Kidney (tissue), 14 donors: ENCODE data around the gene SCLY. TPM values are rescaled to one million over a fixed set of nuclear protein-coding genes. Genes with fewer than 3 reads are reported as not detected.

Source experiments
- DNase-seq, 5 donors: peaks; one replicate each; pipeline ENCODE4 v3.0.0-alpha.2; 2013 to 2020
- FAIRE-seq: peaks from 2 replicates; lab custom pipeline; 2012; peaks lifted over from hg19 to GRCh38; lab: Jason Lieb, UNC
- H3K27ac ChIP-seq, 2 donors: one replicate each; pipeline ENCODE4 v1.7.0; 2013; ENCODE audit warnings: low read depth in 2 of 2, low read length in 2 of 2, inconsistent platforms in 1 of 2
- H3K27me3 ChIP-seq: one replicate; pipeline ENCODE4 v1.7.1; 2013; ENCODE audit warnings: low read length, inconsistent platforms; ENCODE audit not compliant: control insufficient read depth, insufficient read depth
- H3K36me3 ChIP-seq, 3 donors: one replicate each; pipeline versions ENCODE4 v1.7.0 to v1.7.1; 2013; ENCODE audit warnings: low read length in 3 of 3, control low read depth in 1 of 3, inconsistent platforms in 1 of 3; ENCODE audit not compliant: insufficient read depth in 3 of 3, control insufficient read depth in 2 of 3
- H3K4me1 ChIP-seq, 3 donors: one replicate each; pipeline versions ENCODE4 v1.7.0 to v1.7.1; 2013; ENCODE audit warnings: low read length in 3 of 3, inconsistent platforms in 1 of 3, low read depth in 1 of 3; ENCODE audit not compliant: control insufficient read depth in 2 of 3, insufficient read depth in 2 of 3
- H3K4me3 ChIP-seq, 3 donors: one replicate each; pipeline versions ENCODE4 v1.7.0 to v1.8.1; 2013; ENCODE audit warnings: low read length in 3 of 3, control low read depth in 1 of 3, inconsistent platforms in 1 of 3
- H3K9ac ChIP-seq, 3 donors: one replicate each; pipeline versions ENCODE4 v1.7.0 to v1.7.1; 2013; ENCODE audit warnings: low read length in 3 of 3, control low read depth in 1 of 3, inconsistent platforms in 1 of 3
- H3K9me3 ChIP-seq, 3 donors: one replicate each; pipeline versions ENCODE4 v1.7.0 to v1.7.1; 2013; ENCODE audit warnings: low read length in 3 of 3, control low read depth in 1 of 3, inconsistent platforms in 1 of 3; ENCODE audit not compliant: control insufficient read depth in 2 of 3, insufficient read depth in 1 of 3
- CTCF ChIP-seq: IDR thresholded peaks from 3 replicates; pipeline ENCODE4 v1.5.1; 2012; ENCODE audit warnings: mild to moderate bottlenecking, moderate library complexity, borderline replicate concordance; ENCODE audit not compliant: insufficient read depth; ENCODE audit errors: extremely low read depth
- intact Hi-C: fragments of 100-400 bp; cut with DNase I; formaldehyde crosslinking; loops from one replicate; pipeline ENCODE4 v1.11.1; 2022
- polyA plus RNA-seq: library from polyadenylated mRNA; stranded (reverse); fragments of 350-450 nt; fragmentation: Illumina TruSeq; extraction: RNeasy Lipid Tissue Mini Kit (QIAGEN cat#74804); gene quantifications from one replicate; pipeline ENCODE4 v1.2.3, GENCODE V29; 2014; ENCODE audit warnings: low read depth, low replicate concordance; ENCODE audit not compliant: insufficient read depth
- total RNA-seq: library from RNA; stranded (reverse); fragmentation: NEBNext Ultra II Directional; extraction: Animal tissue kit (Norgen Biotek cat#: 25700); gene quantifications from one replicate; pipeline ENCODE4 v1.2.1, GENCODE V29; 2021
- donor health status: control.
- donor health status: control.
- donor health status: control.
- donor health status: control.
- donor health status: control.
- donor health status: DM: yes; HTN: yes; CAD: no.
- donor health status: Normal renal cell carcinoma (clear cell type).

SCLY gene
- total and polyA plus RNA-seq, 2 donors from 2014 or later, result 18.3 to 21.9 TPM

- Histone ChIP-seq H3K27me3 (no peaks in the 10 kb centered on the region), H3K36me3 (peaks cover 0 to 31% (median 30%) of the 10 kb centered on the region in 3 donors), H3K9me3 (no peaks in the 10 kb centered on the region), H3K9ac (no peak overlapping the region), H3K4me1 (no peaks in the 10 kb centered on the region), H3K27ac (no peak overlapping the region), H3K4me3 (no peak overlapping the region)
- DNase-seq, result peak in 1 of 5 donors; percentile 34
- no peak for FAIRE-seq
- intact Hi-C loops, result no loop called here
- no peak for TF ChIP-seq CTCF
Observed at GRCh38 chr2:238039985-238040384, 20.8 kb upstream of the SCLY start.

- no peaks in the 10 kb centered on the region for H3K4me1 ChIP-seq
- H3K36me3 ChIP-seq, result peaks cover 0 to 29% (median 28%) of the 10 kb centered on the region in 3 donors
- H3K27me3 ChIP-seq, result no peaks in the 10 kb centered on the region
- FAIRE-seq (no peak), DNase-seq (no peak)
- H3K9ac ChIP-seq, result no peak overlapping the region
- H3K9me3 ChIP-seq, result no peaks in the 10 kb centered on the region
- H3K27ac ChIP-seq, result no peak overlapping the region
- intact Hi-C loops, result no loop called here
- no peak for TF ChIP-seq CTCF
- no peak overlapping the region for H3K4me3 ChIP-seq
Observed at GRCh38 chr2:238040918-238041317, 19.9 kb upstream of the SCLY start.

- no peak for TF ChIP-seq CTCF
- FAIRE-seq (no peak), DNase-seq (no peak)
- H3K9ac ChIP-seq, result no peak overlapping the region
- no peak overlapping the region for H3K27ac ChIP-seq
- H3K4me1 ChIP-seq, result no peaks in the 10 kb centered on the region
- peaks cover 0 to 28% (median 27%) of the 10 kb centered on the region in 3 donors for H3K36me3 ChIP-seq
- intact Hi-C loops, result no loop called here
- no peak overlapping the region for H3K4me3 ChIP-seq
- no peaks in the 10 kb centered on the region for H3K27me3 ChIP-seq
- no peaks in the 10 kb centered on the region for H3K9me3 ChIP-seq
Observed at GRCh38 chr2:238042090-238042489, 18.7 kb upstream of the SCLY start.
